ENCODE results near the gene OR51S1.

DNA sequence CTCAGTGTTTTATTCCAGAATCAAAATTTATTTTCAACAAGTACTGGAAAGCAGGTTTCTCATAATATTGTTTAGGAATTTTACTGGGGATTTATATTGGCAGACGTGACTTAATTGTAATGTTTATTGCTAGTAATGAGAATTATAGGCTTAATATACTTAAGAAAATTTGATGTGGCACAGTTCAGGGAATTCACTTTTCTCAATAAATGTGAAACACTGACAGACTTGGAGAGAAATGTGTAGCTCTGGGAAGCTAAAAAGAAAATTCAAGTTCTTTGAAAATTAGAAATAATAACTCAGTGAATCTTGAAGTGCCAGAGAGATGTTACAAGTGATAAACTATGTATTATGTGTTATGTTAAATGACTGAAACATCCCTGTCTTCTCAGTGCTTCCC lies 28.0 kb downstream of the OR51S1 start, which contains the start of gene OR51F2:
- TF ChIP-seq RFX5 (IDR thresholded peaks at IDR 0.05; ENCODE audit: low read depth, low read length) = no peak
- TF ChIP-seq, protein P1, sequence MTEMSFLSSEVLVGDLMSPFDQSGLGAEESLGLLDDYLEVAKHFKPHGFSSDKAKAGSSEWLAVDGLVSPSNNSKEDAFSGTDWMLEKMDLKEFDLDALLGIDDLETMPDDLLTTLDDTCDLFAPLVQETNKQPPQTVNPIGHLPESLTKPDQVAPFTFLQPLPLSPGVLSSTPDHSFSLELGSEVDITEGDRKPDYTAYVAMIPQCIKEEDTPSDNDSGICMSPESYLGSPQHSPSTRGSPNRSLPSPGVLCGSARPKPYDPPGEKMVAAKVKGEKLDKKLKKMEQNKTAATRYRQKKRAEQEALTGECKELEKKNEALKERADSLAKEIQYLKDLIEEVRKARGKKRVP (CRISPR knock-in tag; IDR thresholded peaks at IDR 0.05) = no peak
- TF ChIP-seq, protein P2, sequence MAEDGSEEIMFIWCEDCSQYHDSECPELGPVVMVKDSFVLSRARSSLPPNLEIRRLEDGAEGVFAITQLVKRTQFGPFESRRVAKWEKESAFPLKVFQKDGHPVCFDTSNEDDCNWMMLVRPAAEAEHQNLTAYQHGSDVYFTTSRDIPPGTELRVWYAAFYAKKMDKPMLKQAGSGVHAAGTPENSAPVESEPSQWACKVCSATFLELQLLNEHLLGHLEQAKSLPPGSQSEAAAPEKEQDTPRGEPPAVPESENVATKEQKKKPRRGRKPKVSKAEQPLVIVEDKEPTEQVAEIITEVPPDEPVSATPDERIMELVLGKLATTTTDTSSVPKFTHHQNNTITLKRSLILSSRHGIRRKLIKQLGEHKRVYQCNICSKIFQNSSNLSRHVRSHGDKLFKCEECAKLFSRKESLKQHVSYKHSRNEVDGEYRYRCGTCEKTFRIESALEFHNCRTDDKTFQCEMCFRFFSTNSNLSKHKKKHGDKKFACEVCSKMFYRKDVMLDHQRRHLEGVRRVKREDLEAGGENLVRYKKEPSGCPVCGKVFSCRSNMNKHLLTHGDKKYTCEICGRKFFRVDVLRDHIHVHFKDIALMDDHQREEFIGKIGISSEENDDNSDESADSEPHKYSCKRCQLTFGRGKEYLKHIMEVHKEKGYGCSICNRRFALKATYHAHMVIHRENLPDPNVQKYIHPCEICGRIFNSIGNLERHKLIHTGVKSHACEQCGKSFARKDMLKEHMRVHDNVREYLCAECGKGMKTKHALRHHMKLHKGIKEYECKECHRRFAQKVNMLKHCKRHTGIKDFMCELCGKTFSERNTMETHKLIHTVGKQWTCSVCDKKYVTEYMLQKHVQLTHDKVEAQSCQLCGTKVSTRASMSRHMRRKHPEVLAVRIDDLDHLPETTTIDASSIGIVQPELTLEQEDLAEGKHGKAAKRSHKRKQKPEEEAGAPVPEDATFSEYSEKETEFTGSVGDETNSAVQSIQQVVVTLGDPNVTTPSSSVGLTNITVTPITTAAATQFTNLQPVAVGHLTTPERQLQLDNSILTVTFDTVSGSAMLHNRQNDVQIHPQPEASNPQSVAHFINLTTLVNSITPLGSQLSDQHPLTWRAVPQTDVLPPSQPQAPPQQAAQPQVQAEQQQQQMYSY (CRISPR knock-in tag; IDR thresholded peaks at IDR 0.05) = no peak
- TF ChIP-seq, protein P3, sequence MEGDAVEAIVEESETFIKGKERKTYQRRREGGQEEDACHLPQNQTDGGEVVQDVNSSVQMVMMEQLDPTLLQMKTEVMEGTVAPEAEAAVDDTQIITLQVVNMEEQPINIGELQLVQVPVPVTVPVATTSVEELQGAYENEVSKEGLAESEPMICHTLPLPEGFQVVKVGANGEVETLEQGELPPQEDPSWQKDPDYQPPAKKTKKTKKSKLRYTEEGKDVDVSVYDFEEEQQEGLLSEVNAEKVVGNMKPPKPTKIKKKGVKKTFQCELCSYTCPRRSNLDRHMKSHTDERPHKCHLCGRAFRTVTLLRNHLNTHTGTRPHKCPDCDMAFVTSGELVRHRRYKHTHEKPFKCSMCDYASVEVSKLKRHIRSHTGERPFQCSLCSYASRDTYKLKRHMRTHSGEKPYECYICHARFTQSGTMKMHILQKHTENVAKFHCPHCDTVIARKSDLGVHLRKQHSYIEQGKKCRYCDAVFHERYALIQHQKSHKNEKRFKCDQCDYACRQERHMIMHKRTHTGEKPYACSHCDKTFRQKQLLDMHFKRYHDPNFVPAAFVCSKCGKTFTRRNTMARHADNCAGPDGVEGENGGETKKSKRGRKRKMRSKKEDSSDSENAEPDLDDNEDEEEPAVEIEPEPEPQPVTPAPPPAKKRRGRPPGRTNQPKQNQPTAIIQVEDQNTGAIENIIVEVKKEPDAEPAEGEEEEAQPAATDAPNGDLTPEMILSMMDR (CRISPR knock-in tag; IDR thresholded peaks at IDR 0.05) = no peak
